WTC11 (cell line): ENCODE data around the gene SPPL2B. TPM values are rescaled to one million over a fixed set of nuclear protein-coding genes. Genes with fewer than 3 reads are reported as not detected.

Source experiments
- ATAC-seq: fragments of 200-7000 bp; cut with Tn5 transposase; 2 replicates; pipeline ENCODE4 v1.10.0; 2021; ENCODE audit warnings: mild to moderate bottlenecking, moderate library complexity
- CTCF ChIA-PET: fragments of 300-600 bp; sonication (Branson Sonifier 250); formaldehyde crosslinking; loops from one replicate; lab custom pipeline; 2021; ENCODE audit warnings: antibody characterized with exemption; lab: Charles Lee
- POLR2A ChIA-PET: fragments of 350-600 bp; sonication (Branson Sonifier 250); formaldehyde crosslinking; loops from one replicate; lab custom pipeline; 2021; ENCODE audit warnings: antibody characterized with exemption; lab: Charles Lee
- DNase-seq: peaks from one replicate; pipeline ENCODE4 v3.0.0; 2021; ENCODE audit warnings: low spot score
- H3K27ac Mint-ChIP-seq: 2 replicates; pipeline ENCODE4 v1.8.0; 2021; ENCODE audit warnings: mixed read lengths
- H3K27me3 Mint-ChIP-seq: 2 replicates; pipeline ENCODE4 v1.8.0; 2021; ENCODE audit warnings: low read depth, mild to moderate bottlenecking, moderate library complexity, mixed read lengths
- H3K36me3 Mint-ChIP-seq: 2 replicates; pipeline ENCODE4 v1.8.0; 2021; ENCODE audit warnings: mixed read lengths
- H3K4me1 Mint-ChIP-seq: 2 replicates; pipeline ENCODE4 v1.8.0; 2022; ENCODE audit warnings: mixed read lengths
- H3K4me3 Mint-ChIP-seq: 2 replicates; pipeline ENCODE4 v1.8.0; 2021; ENCODE audit warnings: mild to moderate bottlenecking, moderate library complexity, mixed read lengths
- H3K9me3 Mint-ChIP-seq: 2 replicates; pipeline ENCODE4 v1.8.0; 2021; ENCODE audit warnings: mixed read lengths
- EMX1 ChIP-seq: fragments of 250-450 bp; sonication (Bioruptor Pico); IDR thresholded peaks from 2 replicates; pipeline ENCODE4 v1.8.0; 2021; ENCODE audit warnings: mild to moderate bottlenecking
- FOXK1 ChIP-seq: sonication (generic); formaldehyde crosslinking; IDR thresholded peaks from 2 replicates; pipeline ENCODE4 v1.8.0; 2022; ENCODE audit warnings: mild to moderate bottlenecking, moderate library complexity, missing genetic modification reagents
- GRHL2 ChIP-seq: fragments of 250-450 bp; sonication (Bioruptor Pico); IDR thresholded peaks from 2 replicates; pipeline ENCODE4 v1.8.0; 2022; ENCODE audit warnings: mild to moderate bottlenecking, moderate library complexity; ENCODE audit not compliant: insufficient replicate concordance, severe bottlenecking
- IRF2 ChIP-seq: sonication (generic); formaldehyde crosslinking; IDR thresholded peaks from 2 replicates; pipeline ENCODE4 v1.8.0; 2022; ENCODE audit warnings: low read depth, missing genetic modification reagents, borderline replicate concordance
- JUN ChIP-seq: sonication (generic); formaldehyde crosslinking; IDR thresholded peaks from 2 replicates; pipeline ENCODE4 v1.8.0; 2023; ENCODE audit warnings: mild to moderate bottlenecking, missing genetic modification reagents
- MYBL2 ChIP-seq: sonication (generic); formaldehyde crosslinking; IDR thresholded peaks from 2 replicates; pipeline ENCODE4 v1.8.1; 2023; ENCODE audit warnings: mild to moderate bottlenecking, moderate library complexity, missing genetic modification reagents
- NFATC4 ChIP-seq: fragments of 250-450 bp; sonication (Bioruptor Pico); IDR thresholded peaks from 2 replicates; pipeline ENCODE4 v1.9.0; 2021; ENCODE audit warnings: mild to moderate bottlenecking
- NFYB ChIP-seq: sonication (generic); formaldehyde crosslinking; conservative IDR thresholded peaks from 2 replicates; pipeline ENCODE4 v1.8.0; 2022; ENCODE audit warnings: low read depth, missing genetic modification reagents
- OVOL2 ChIP-seq: fragments of 250-450 bp; sonication (Bioruptor Pico); IDR thresholded peaks from 2 replicates; pipeline ENCODE4 v1.9.0; 2021; ENCODE audit warnings: mild to moderate bottlenecking, borderline replicate concordance
- RORB ChIP-seq: fragments of 250-450 bp; sonication (Bioruptor Pico); IDR thresholded peaks from 2 replicates; pipeline ENCODE4 v1.9.0; 2021; ENCODE audit warnings: mild to moderate bottlenecking
- SOX15 ChIP-seq: fragments of 250-450 bp; sonication (Bioruptor Pico); IDR thresholded peaks from 2 replicates; pipeline ENCODE4 v1.9.0; 2021; ENCODE audit warnings: mild to moderate bottlenecking
- TP53 ChIP-seq: sonication (generic); formaldehyde crosslinking; IDR thresholded peaks from 2 replicates; pipeline ENCODE4 v1.8.1; 2023; ENCODE audit warnings: mild to moderate bottlenecking, missing genetic modification reagents
- ZNF317 ChIP-seq: sonication (generic); formaldehyde crosslinking; IDR thresholded peaks from 2 replicates; pipeline ENCODE4 v1.8.1; 2023; ENCODE audit warnings: low read depth, mild to moderate bottlenecking, moderate library complexity, missing genetic modification reagents, borderline replicate concordance
- ZNF416 ChIP-seq: fragments of 250-450 bp; sonication (Bioruptor Pico); IDR thresholded peaks from 2 replicates; pipeline ENCODE4 v1.9.0; 2021; ENCODE audit warnings: mild to moderate bottlenecking, inconsistent platforms
- total RNA-seq: library from RNA; stranded (reverse); gene quantifications from 3 replicates; pipeline ENCODE4 v1.2.3, GENCODE V29; 2021
- TF ChIP-seq, protein P1 (sequence below): sonication (generic); formaldehyde crosslinking; IDR thresholded peaks from 2 replicates; pipeline ENCODE4 v1.8.1; 2023; ENCODE audit warnings: mild to moderate bottlenecking, moderate library complexity, missing genetic modification reagents
- TF ChIP-seq, protein P2 (sequence below): sonication (generic); formaldehyde crosslinking; IDR thresholded peaks from 2 replicates; pipeline ENCODE4 v1.8.0; 2022; ENCODE audit warnings: mild to moderate bottlenecking, missing genetic modification reagents
- TF ChIP-seq, protein P3 (sequence below): sonication (generic); formaldehyde crosslinking; IDR thresholded peaks from 2 replicates; pipeline ENCODE4 v1.8.0; 2023; ENCODE audit warnings: missing genetic modification reagents
- TF ChIP-seq, protein P4 (sequence below): sonication (generic); formaldehyde crosslinking; IDR thresholded peaks from 2 replicates; pipeline ENCODE4 v1.8.0; 2022; ENCODE audit warnings: mild to moderate bottlenecking, missing genetic modification reagents
- TF ChIP-seq, protein P5 (sequence below): sonication (generic); formaldehyde crosslinking; IDR thresholded peaks from 2 replicates; pipeline ENCODE4 v1.8.0; 2022; ENCODE audit warnings: mild to moderate bottlenecking, missing genetic modification reagents
- TF ChIP-seq, protein P6 (sequence below): fragments of 250-450 bp; sonication (Bioruptor Pico); IDR thresholded peaks from 2 replicates; pipeline ENCODE4 v1.9.0; 2021; ENCODE audit warnings: moderate library complexity, mild to moderate bottlenecking, inconsistent platforms, borderline replicate concordance
- TF ChIP-seq, protein P7 (sequence below): sonication (generic); formaldehyde crosslinking; IDR thresholded peaks from 2 replicates; pipeline ENCODE4 v1.8.1; 2022; ENCODE audit warnings: mild to moderate bottlenecking, missing genetic modification reagents, moderate library complexity, borderline replicate concordance

The SPPL2B gene
- total RNA-seq, 1 experiment from 2014 or later: 117 TPM

DNA sequence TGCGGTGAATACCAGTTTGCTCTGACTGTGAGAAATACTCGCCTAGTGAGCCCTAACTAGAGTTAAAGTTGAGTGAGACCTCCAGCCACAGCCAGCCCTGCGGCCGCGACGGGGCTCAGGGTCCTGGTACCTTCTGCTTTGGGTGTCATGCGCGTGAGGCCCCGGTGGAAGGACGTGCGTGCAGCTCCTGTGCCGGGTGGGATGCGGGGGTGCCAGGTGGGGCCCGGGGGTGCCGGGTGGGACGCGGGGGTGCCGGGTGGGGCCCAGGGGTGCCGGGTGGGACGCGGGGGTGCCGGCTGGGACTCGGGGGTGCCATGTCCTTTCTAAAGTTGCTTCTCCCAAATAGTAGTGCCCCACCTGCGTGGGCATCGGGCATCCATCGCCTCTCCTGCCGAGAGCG is 23.1 kb downstream of the SPPL2B start (continued):
- TF ChIP-seq GRHL2 (CRISPR knock-in tag): no peak
- TF ChIP-seq, all 79 proteins: peak for 0

DNA sequence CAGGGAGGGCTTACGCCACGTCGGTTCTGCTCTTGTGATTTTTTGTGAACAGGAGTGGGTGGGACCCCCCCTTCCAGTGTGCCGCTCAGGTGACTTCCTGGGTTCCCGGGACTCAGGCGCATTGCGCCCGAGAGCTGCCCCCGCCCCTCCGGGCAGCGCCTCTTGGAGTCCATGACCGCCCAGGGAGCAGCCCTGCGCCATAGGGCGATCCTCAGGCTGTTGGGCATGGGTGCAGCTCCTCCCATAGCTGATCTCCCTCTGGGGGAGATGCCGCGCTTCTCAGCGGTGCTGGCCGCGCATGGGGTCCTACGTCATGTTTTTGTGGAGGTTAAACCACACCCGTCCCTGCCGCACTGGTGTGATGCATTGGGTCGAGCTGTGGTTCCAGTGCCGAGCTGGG is 23.6 kb downstream of the SPPL2B start:
- H3K36me3 Mint-ChIP-seq: no peaks in the 10 kb centered on the region
- POLR2A ChIA-PET: no interaction called here
- DNase-seq (no peak), ATAC-seq (no peak)
- no peaks in the 10 kb centered on the region for H3K9me3 Mint-ChIP-seq
- no peak overlapping the region for H3K4me3 Mint-ChIP-seq
- TF ChIP-seq ZNF416 (CRISPR knock-in tag) (no peak), NFATC4 (CRISPR knock-in tag) (no peak), ZNF317 (no peak), FOXK1 (CRISPR knock-in tag) (no peak), EMX1 (no peak), TP53 (CRISPR knock-in tag) (no peak), NFYB (no peak), MYBL2 (CRISPR knock-in tag) (no peak), RORB (CRISPR knock-in tag) (no peak), JUN (CRISPR knock-in tag) (no peak), IRF2 (no peak), SOX15 (CRISPR knock-in tag) (no peak), OVOL2 (CRISPR knock-in tag) (no peak)
- TF ChIP-seq, protein P1, sequence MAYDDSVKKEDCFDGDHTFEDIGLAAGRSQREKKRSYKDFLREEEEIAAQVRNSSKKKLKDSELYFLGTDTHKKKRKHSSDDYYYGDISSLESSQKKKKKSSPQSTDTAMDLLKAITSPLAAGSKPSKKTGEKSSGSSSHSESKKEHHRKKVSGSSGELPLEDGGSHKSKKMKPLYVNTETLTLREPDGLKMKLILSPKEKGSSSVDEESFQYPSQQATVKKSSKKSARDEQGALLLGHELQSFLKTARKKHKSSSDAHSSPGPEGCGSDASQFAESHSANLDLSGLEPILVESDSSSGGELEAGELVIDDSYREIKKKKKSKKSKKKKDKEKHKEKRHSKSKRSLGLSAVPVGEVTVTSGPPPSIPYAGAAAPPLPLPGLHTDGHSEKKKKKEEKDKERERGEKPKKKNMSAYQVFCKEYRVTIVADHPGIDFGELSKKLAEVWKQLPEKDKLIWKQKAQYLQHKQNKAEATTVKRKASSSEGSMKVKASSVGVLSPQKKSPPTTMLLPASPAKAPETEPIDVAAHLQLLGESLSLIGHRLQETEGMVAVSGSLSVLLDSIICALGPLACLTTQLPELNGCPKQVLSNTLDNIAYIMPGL (CRISPR knock-in tag): no peak
- TF ChIP-seq, protein P2, sequence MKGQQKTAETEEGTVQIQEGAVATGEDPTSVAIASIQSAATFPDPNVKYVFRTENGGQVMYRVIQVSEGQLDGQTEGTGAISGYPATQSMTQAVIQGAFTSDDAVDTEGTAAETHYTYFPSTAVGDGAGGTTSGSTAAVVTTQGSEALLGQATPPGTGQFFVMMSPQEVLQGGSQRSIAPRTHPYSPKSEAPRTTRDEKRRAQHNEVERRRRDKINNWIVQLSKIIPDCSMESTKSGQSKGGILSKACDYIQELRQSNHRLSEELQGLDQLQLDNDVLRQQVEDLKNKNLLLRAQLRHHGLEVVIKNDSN (CRISPR knock-in tag): no peak
- TF ChIP-seq, protein P3, sequence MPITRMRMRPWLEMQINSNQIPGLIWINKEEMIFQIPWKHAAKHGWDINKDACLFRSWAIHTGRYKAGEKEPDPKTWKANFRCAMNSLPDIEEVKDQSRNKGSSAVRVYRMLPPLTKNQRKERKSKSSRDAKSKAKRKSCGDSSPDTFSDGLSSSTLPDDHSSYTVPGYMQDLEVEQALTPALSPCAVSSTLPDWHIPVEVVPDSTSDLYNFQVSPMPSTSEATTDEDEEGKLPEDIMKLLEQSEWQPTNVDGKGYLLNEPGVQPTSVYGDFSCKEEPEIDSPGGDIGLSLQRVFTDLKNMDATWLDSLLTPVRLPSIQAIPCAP (CRISPR knock-in tag): no peak
- TF ChIP-seq, protein P4, sequence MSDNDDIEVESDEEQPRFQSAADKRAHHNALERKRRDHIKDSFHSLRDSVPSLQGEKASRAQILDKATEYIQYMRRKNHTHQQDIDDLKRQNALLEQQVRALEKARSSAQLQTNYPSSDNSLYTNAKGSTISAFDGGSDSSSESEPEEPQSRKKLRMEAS (CRISPR knock-in tag): no peak
- TF ChIP-seq, protein P5, sequence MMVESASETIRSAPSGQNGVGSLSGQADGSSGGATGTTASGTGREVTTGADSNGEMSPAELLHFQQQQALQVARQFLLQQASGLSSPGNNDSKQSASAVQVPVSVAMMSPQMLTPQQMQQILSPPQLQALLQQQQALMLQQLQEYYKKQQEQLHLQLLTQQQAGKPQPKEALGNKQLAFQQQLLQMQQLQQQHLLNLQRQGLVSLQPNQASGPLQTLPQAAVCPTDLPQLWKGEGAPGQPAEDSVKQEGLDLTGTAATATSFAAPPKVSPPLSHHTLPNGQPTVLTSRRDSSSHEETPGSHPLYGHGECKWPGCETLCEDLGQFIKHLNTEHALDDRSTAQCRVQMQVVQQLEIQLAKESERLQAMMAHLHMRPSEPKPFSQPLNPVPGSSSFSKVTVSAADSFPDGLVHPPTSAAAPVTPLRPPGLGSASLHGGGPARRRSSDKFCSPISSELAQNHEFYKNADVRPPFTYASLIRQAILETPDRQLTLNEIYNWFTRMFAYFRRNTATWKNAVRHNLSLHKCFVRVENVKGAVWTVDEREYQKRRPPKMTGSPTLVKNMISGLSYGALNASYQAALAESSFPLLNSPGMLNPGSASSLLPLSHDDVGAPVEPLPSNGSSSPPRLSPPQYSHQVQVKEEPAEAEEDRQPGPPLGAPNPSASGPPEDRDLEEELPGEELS: no peak
- TF ChIP-seq, protein P6, sequence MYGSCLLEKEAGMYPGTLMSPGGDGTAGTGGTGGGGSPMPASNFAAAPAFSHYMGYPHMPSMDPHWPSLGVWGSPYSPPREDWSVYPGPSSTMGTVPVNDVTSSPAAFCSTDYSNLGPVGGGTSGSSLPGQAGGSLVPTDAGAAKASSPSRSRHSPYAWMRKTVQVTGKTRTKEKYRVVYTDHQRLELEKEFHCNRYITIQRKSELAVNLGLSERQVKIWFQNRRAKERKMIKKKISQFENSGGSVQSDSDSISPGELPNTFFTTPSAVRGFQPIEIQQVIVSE: no peak
- TF ChIP-seq, protein P7, sequence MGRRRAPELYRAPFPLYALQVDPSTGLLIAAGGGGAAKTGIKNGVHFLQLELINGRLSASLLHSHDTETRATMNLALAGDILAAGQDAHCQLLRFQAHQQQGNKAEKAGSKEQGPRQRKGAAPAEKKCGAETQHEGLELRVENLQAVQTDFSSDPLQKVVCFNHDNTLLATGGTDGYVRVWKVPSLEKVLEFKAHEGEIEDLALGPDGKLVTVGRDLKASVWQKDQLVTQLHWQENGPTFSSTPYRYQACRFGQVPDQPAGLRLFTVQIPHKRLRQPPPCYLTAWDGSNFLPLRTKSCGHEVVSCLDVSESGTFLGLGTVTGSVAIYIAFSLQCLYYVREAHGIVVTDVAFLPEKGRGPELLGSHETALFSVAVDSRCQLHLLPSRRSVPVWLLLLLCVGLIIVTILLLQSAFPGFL (CRISPR knock-in tag): no peak
- no peak overlapping the region for H3K27ac Mint-ChIP-seq
- no peaks in the 10 kb centered on the region for H3K4me1 Mint-ChIP-seq
- no peaks in the 10 kb centered on the region for H3K27me3 Mint-ChIP-seq
- CTCF ChIA-PET: no interaction called here
